Panc1 (cell line): ENCODE data around the gene CCDC85A. TPM values are rescaled to one million over a fixed set of nuclear protein-coding genes. Genes with fewer than 3 reads are reported as not detected.
A peak's percentile ranks its signal among the peaks of the same experiment; 100 is the strongest.
"Not testable (repeated sequence)": the region's sequence is repeated elsewhere in the genome, so short reads cannot be mapped to it uniquely, and the experiment has no call there.

ENCODE experiments used
- ATAC-seq: fragments of 200-7000 bp; cut with Tn5 transposase; 2 replicates; pipeline ENCODE4 v1.9.1; 2020; ENCODE audit warnings: mild to moderate bottlenecking, moderate library complexity
- Bru-seq: library from RNA; stranded (reverse); fragments of 400-500 nt; gene quantifications from one replicate; lab custom pipeline; 2021; lab: Mats Ljungman, UMichigan
- BruChase-seq, 2 experiments: library from RNA; stranded (reverse); fragments of 400-500 nt; gene quantifications; one replicate each; lab custom pipeline; 2021; lab: Mats Ljungman, UMichigan
- BruUV-seq: library from RNA; stranded (reverse); fragments of 400-500 nt; replicated peaks from 2 replicates; lab custom pipeline; 2021; lab: Mats Ljungman, UMichigan
- CTCF ChIA-PET: fragments of 300-600 bp; sonication (Branson Sonifier 250); formaldehyde crosslinking; loops from one replicate; lab custom pipeline; 2022; ENCODE audit warnings: antibody characterized with exemption; lab: Charles Lee
- POLR2A ChIA-PET: fragments of 300-600 bp; sonication (Branson Sonifier 250); formaldehyde crosslinking; loops from one replicate; lab custom pipeline; 2022; ENCODE audit warnings: antibody characterized with exemption; lab: Charles Lee
- DNase-seq: peaks from one replicate; pipeline ENCODE4 v3.0.0-alpha.2; 2010; ENCODE audit warnings: low read depth, low spot score
- H3K27ac ChIP-seq: 2 replicates; pipeline ENCODE4 v1.5.1; 2011; ENCODE audit warnings: mild to moderate bottlenecking, low read length, inconsistent platforms
- H3K27me3 ChIP-seq: fragments of 200-500 bp; sonication (Bioruptor generic); 2 replicates; pipeline ENCODE4 v1.6.0; 2014; ENCODE audit warnings: low read length, inconsistent platforms; ENCODE audit not compliant: control insufficient read depth, insufficient read depth
- H3K36me3 ChIP-seq: fragments of 200-500 bp; sonication (Bioruptor generic); 2 replicates; pipeline ENCODE4 v1.5.1; 2014; ENCODE audit warnings: inconsistent platforms, mild to moderate bottlenecking, low read length, moderate library complexity; ENCODE audit not compliant: control insufficient read depth, insufficient read depth
- H3K4me1 ChIP-seq: 2 replicates; pipeline ENCODE4 v1.5.1; 2011; ENCODE audit warnings: inconsistent platforms, mild to moderate bottlenecking, low read length, moderate library complexity; ENCODE audit not compliant: control insufficient read depth, insufficient read depth
- H3K4me3 ChIP-seq, 2 experiments: 2 replicates each; pipeline ENCODE4 v1.5.1; 2011 to 2012; ENCODE audit warnings: low read depth in 2 of 2, low read length in 2 of 2, mild to moderate bottlenecking in 2 of 2, inconsistent platforms in 1 of 2, moderate library complexity in 1 of 2
- H3K9me3 ChIP-seq: fragments of 200-500 bp; sonication (Bioruptor generic); 2 replicates; pipeline ENCODE4 v1.5.1; 2014; ENCODE audit warnings: low read depth, mild to moderate bottlenecking, inconsistent platforms, low read length, moderate library complexity; ENCODE audit not compliant: control insufficient read depth, insufficient read depth
- POLR2AphosphoS5 ChIP-seq: IDR thresholded peaks from 2 replicates; pipeline ENCODE4 v1.6.1; 2012; ENCODE audit warnings: mild to moderate bottlenecking, low read depth, low read length, moderate library complexity
- SIN3A ChIP-seq: IDR thresholded peaks from 2 replicates; pipeline ENCODE4 v1.6.1; 2012; ENCODE audit warnings: low read depth, mild to moderate bottlenecking, low read length, moderate library complexity, borderline replicate concordance; ENCODE audit not compliant: insufficient read depth
- TCF7L2 ChIP-seq: IDR thresholded peaks from 2 replicates; pipeline ENCODE4 v1.6.1; 2011; ENCODE audit warnings: mild to moderate bottlenecking, low read depth, low read length, inconsistent platforms
- in situ Hi-C: cut with HindIII; loops from 2 replicates; pipeline ENCODE4 v1.10.0; 2016; ENCODE audit warnings: low sequenced_read_pairs, low pct_unique_long_range_greater_than_20kb
- intact Hi-C: fragments of 100-400 bp; cut with micrococcal nuclease; formaldehyde crosslinking; loops from one replicate; pipeline ENCODE4 v1.10.0; 2022; ENCODE audit not compliant: unreplicated experiment
- long read RNA-seq: library from polyadenylated mRNA; unstranded; transcript quantifications from one replicate; pipeline ENCODE4 v2.0.0, GENCODE V29; 2021; ENCODE audit not compliant: unreplicated experiment
- polyA plus RNA-seq: library from polyadenylated mRNA; unstranded; fragments of >200 nt; gene quantifications from one replicate; pipeline ENCODE4 v1.2.1, GENCODE V29; 2012; ENCODE audit warnings: missing spikeins; ENCODE audit not compliant: insufficient read length
- total RNA-seq: library from RNA; stranded (reverse); gene quantifications from one replicate; pipeline ENCODE4 v1.2.1, GENCODE V29; 2021; ENCODE audit not compliant: unreplicated experiment
- TF ChIP-seq, protein P1 (sequence below): fragments of 450-650 bp; IDR thresholded peaks from 2 replicates; pipeline ENCODE4 v1.5.1; 2017; ENCODE audit warnings: mild to moderate bottlenecking
- TF ChIP-seq, protein P2 (sequence below), 2 experiments: IDR thresholded peaks; 2 replicates each; pipeline ENCODE4 v1.6.1; 2011 to 2012; ENCODE audit warnings: low read depth in 2 of 2, control low read depth in 1 of 2, low read length in 1 of 2, mild to moderate bottlenecking in 1 of 2, moderate library complexity in 1 of 2; ENCODE audit not compliant: insufficient read depth in 1 of 2

CCDC85A gene
- total RNA-seq = 0.05 TPM
- 0.07 TPM for polyA plus RNA-seq
- Bru-seq, nascent RNA = percentile 19 among the genes with signal in this experiment
- BruChase-seq, experiment 1, labeled RNA remaining after a 2-hour chase = percentile 28 among the genes with signal in this experiment
- BruChase-seq, experiment 2, labeled RNA remaining after a 6-hour chase = not detected
- long read RNA-seq = 0 reads

DNA sequence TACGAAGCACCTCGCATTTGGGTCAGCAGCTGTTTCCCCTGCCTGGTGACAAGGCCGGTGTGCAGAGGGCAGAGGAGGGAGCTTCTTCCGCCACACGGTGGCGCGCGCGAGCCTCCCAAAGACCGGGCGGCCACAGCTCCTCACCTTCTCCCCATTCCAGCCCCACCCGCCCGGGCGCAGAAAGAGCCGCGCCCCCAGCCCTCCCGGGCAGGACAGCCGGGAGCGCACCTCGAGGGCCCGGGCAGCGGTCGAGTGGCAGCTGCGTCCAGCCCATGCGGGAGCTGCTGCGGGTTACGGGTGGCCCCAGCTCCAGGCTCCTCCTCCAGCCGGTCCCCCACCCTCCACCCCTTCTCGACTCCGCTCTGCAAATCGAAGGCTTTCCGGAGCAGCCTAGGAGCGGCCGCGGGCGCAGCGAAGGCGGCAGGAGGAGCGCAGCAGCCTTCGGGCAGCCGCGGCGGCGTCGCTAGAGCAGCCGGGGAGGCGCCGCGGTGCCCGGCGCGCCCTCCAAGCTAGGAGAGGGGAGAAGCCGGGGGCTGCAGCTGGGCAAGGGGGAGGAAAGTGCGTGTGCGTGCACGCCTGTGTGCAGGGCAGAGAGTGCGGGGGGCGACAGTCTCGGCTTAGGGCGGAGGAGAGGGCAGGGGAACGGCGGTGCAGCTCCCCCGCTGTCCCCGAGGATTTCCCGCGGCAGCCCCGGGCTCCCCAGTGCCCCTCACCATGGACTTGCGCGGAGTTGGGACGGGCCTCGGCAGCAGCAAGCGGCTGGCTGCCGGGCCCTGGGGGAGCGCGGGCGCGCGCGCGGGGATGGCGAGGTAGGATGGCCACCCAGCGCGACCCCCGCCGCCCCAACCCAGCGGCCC, at the start of gene CCDC85A:
CCDC85A (plus strand) TSS at position 348 of the 857 bp plus-strand sequence. CDS start 635 bp downstream, outside the sequence.
- peak; percentile 96 for ATAC-seq

DNA sequence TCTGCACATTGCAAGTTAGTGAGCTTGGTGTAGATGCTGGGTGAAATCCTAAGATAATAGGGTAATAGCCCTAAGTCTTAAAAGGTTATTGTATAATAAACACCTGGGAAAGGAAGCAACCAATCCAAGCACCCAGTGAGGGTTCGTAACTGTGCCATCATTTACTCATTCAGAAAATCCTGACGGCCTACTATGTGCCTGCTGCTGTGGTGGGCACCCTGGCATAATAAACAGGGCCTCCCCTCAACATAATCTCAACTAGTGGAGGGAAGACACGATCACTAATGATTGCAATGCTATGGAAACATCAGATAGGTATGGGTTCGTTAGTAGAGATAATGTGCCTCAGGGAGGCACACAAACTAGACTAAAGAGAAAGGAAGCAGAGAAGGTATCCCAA, 48.9 kb upstream of the CCDC85A start:
- POLR2A ChIA-PET = no interaction called here
- TF ChIP-seq, protein P1, sequence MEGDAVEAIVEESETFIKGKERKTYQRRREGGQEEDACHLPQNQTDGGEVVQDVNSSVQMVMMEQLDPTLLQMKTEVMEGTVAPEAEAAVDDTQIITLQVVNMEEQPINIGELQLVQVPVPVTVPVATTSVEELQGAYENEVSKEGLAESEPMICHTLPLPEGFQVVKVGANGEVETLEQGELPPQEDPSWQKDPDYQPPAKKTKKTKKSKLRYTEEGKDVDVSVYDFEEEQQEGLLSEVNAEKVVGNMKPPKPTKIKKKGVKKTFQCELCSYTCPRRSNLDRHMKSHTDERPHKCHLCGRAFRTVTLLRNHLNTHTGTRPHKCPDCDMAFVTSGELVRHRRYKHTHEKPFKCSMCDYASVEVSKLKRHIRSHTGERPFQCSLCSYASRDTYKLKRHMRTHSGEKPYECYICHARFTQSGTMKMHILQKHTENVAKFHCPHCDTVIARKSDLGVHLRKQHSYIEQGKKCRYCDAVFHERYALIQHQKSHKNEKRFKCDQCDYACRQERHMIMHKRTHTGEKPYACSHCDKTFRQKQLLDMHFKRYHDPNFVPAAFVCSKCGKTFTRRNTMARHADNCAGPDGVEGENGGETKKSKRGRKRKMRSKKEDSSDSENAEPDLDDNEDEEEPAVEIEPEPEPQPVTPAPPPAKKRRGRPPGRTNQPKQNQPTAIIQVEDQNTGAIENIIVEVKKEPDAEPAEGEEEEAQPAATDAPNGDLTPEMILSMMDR = no peak
- TF ChIP-seq, protein P2, sequence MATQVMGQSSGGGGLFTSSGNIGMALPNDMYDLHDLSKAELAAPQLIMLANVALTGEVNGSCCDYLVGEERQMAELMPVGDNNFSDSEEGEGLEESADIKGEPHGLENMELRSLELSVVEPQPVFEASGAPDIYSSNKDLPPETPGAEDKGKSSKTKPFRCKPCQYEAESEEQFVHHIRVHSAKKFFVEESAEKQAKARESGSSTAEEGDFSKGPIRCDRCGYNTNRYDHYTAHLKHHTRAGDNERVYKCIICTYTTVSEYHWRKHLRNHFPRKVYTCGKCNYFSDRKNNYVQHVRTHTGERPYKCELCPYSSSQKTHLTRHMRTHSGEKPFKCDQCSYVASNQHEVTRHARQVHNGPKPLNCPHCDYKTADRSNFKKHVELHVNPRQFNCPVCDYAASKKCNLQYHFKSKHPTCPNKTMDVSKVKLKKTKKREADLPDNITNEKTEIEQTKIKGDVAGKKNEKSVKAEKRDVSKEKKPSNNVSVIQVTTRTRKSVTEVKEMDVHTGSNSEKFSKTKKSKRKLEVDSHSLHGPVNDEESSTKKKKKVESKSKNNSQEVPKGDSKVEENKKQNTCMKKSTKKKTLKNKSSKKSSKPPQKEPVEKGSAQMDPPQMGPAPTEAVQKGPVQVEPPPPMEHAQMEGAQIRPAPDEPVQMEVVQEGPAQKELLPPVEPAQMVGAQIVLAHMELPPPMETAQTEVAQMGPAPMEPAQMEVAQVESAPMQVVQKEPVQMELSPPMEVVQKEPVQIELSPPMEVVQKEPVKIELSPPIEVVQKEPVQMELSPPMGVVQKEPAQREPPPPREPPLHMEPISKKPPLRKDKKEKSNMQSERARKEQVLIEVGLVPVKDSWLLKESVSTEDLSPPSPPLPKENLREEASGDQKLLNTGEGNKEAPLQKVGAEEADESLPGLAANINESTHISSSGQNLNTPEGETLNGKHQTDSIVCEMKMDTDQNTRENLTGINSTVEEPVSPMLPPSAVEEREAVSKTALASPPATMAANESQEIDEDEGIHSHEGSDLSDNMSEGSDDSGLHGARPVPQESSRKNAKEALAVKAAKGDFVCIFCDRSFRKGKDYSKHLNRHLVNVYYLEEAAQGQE (IDR thresholded peaks at IDR 0.05; ENCODE audit: insufficient read depth in 1 of 2, low read depth in 2 of 2, low read length in 1 of 2) = no peak
- TF ChIP-seq POLR2AphosphoS5 (no peak), SIN3A (no peak), TCF7L2 (no peak)
- H3K36me3 ChIP-seq = no peaks in the 10 kb centered on the region
- no peaks in the 10 kb centered on the region for H3K9me3 ChIP-seq
- no peaks in the 10 kb centered on the region; the same call in 1 of the 2 replicates for H3K27me3 ChIP-seq
- ATAC-seq = no peak
- no peak overlapping the region for H3K4me3 ChIP-seq
- no TSS peak for BruUV-seq
- DNase-seq = no peak
- in situ Hi-C loops = no loop called here
- intact Hi-C loops = no loop called here
- CTCF ChIA-PET = no interaction called here
- no peak overlapping the region for H3K27ac ChIP-seq
- no peaks in the 10 kb centered on the region for H3K4me1 ChIP-seq

More for the DNA sequence above, at the start of gene CCDC85A:
- H3K36me3 ChIP-seq = no peaks in the 10 kb centered on the region; the same call in 1 of the 2 replicates
- no peaks in the 10 kb centered on the region for H3K9me3 ChIP-seq
- intact Hi-C loops (loop anchor here (2.0 to 5.0 kb wide), 3 partner anchors 565 to 1333 kb away; no protein-coding TSS in a partner anchor), in situ Hi-C loops (no loop called here)
- H3K27me3 ChIP-seq = peaks cover 25% of the 10 kb centered on the region
- H3K4me3 ChIP-seq = peak within 1 kb of the TSS; percentile 54 to 56
- no peaks in the 10 kb centered on the region for H3K4me1 ChIP-seq
- TF ChIP-seq POLR2AphosphoS5 = no peak
- TF ChIP-seq, protein P1 = peak; percentile 97
- ChIA-PET POLR2A (no interaction called here), CTCF (interaction anchor here (0.6 to 0.8 kb wide), 3 partner anchors 26 to 159 kb away, joined by 3 read pairs; no protein-coding TSS in a partner anchor)
- no TSS peak for BruUV-seq
- peak; percentile 30 for DNase-seq
- H3K27ac ChIP-seq = no peak within 1 kb of the TSS

DNA sequence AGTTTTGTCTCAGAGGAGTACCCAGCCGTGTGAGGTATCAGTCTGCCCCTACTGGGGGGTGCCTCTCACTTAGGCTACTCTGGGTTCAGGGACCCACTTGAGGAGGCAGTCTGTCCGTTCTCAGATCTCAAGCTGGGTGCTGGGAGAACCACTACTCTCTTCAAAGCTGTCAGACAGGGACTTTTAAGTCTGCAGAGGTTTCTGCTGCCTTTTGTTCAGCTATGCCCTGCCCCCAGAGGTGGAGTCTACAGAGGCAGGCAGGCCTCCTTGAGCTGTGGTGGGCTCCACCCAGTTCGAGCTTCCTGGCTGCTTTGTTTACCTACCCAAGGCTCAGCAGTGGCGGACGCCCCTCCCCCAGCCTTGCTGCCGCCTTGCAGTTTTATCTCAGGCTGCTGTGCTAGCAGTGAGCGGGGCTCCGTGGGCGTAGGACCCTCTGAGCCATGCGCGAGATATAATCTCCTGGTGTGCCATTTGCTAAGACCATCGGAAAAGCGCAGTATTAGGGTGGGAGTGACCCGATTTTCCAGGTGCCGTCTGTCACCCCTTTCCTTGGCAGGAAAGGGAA, 41.2 kb upstream of the CCDC85A start:
- H3K36me3 ChIP-seq, POLR2A ChIA-PET, H3K27me3 ChIP-seq, CTCF ChIA-PET, BruUV-seq, intact Hi-C loops, H3K4me1 ChIP-seq, H3K27ac ChIP-seq, H3K9me3 ChIP-seq, DNase-seq, in situ Hi-C loops, H3K4me3 ChIP-seq, ATAC-seq: not testable (repeated sequence)
